CD4-positive, alpha-beta T cell treated with Interleukin-21 for 1 hour (primary cell): ENCODE results near the gene PTPN11.
"Not testable (repeated sequence)": the region's sequence is repeated elsewhere in the genome, so short reads cannot be mapped to it uniquely, and the experiment has no call there.

Experiments
- DNase-seq: peaks from one replicate; pipeline ENCODE4 v3.0.0-alpha.2; 2020

The PTPN11 gene

DNA sequence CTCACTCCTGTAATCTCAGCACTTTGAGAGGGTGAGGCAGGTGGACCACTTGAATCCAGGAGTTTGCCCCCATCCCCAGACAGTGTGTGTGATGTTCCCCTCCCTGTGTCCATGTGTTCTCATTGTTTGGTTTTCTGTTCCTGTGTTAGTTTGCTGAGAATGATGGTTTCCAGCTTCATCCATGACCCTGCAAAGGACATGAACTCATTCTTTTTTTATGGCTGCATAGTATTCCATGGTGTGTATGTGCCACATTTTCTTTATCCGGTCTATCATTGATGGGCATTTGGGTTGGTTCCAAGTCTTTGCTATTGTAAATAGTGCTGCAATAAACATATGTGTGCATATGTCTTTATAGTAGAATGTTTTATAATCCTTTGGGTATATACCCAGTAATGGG is 38.4 kb downstream of the PTPN11 start:
- not testable (repeated sequence) for DNase-seq

DNA sequence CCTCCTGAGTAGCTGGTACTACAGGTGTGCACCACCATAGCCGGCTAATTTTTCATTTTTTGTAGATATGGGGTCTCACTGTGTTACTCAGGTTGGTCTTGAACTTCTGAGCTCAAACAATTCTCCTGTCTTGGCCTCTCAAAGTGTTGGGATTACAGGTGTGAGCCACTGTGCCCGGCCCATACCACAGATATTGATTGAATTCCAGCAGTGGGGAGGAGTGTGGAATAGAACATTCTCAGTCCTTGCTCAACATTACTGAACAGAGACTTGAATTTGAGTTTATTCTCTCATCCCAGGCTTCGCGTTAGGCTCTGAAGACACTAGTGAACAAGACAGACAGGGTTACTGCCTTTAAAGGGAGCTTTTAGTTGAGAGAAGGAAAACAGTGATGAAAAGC is 39.6 kb downstream of the PTPN11 start:
- DNase-seq: no peak

DNA sequence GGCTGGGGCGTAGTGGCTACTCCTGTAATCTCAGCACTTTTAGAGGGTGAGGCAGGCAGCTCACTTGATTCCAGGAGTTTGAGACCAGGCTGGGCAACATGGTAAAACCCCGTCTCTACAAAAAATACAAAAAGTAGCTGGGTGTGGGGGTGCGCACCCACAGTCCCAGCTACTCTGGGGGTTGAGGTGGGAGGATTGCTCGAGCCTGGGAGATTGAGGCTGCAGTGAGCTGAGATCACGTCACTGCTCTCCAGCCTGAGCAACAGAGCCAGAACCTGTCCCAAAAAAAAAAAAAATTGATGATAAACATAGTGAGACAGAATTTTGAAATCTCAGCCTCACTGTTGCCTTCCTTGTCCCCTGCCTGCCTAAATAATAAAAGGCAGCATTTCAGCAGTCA is 40.0 kb downstream of the PTPN11 start:
- no peak for DNase-seq

- DNase-seq: no peak
These were observed 44.7 kb downstream of the PTPN11 start for GRCh38 chr12:112463478-112463877.

GRCh38 chr12:112464605-112465004 is 45.9 kb downstream of the PTPN11 start:
- no peak for DNase-seq

DNA sequence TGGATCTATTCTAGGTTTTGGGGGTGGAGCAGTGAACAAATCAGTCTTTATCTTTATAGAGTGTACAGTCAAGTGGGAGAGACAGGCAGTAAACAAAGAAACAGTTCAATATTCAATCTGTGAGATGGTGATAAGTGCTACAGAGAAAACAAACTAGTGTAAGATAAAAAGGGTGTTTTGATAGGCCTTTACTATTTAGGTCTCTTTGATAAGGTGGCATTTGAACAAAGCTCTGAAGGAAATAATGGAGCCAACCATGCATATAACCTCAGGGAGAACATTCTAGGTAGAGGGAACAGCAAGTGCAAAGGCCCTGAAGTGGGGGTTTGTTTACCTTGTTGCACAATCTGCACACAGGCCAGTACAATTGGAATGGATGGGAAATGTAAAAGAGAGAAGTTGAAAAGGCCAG is 47.3 kb downstream of the PTPN11 start:
- DNase-seq: no peak

- no peak for DNase-seq
These were observed 48.1 kb downstream of the PTPN11 start for GRCh38 chr12:112466835-112467234.

- no peak for DNase-seq
These were observed 49.3 kb downstream of the PTPN11 start for GRCh38 chr12:112468046-112468445.

DNA sequence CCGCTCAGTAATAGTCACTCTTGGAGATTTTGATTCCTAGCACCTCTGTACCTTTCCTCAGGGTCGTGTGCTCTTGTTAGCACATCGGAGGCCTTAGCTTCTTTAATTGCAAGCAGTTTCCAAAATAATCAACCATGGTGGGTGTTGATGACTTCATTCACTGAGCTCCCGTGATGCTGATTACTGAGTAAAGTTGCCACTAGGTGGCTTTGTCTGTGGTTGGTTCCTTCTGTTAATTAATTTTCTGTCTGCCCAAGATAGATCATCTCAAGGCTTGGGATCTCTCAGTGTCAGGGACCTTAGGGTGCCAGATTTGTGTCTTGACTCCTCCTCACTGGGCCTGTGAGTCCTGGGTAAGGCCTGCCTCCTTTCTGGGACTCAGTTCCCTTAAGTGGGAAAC is 54.3 kb downstream of the PTPN11 start:
- no peak for DNase-seq

DNA sequence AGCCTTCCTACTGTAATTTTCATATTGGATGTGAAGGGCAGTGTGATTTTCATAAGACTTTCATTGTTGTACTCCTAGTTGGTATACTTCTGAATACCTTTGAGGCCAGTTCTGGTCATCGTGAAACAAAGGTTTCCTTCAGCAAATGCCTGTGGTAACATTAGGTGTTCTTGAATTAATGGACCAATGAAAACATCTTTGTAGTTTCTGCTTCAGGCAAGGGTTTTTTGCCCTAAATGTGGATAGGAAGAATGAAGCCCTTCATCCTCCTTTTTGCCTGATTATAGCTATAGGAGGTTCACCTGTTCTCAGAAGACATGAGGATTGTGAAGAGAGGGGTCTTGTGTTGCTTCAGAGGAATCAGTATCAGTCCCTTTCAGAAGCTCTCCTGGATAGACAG is 60.7 kb downstream of the PTPN11 start:
- DNase-seq: no peak

- DNase-seq: no peak
These were observed 62.2 kb downstream of the PTPN11 start for GRCh38 chr12:112480931-112481330.

DNA sequence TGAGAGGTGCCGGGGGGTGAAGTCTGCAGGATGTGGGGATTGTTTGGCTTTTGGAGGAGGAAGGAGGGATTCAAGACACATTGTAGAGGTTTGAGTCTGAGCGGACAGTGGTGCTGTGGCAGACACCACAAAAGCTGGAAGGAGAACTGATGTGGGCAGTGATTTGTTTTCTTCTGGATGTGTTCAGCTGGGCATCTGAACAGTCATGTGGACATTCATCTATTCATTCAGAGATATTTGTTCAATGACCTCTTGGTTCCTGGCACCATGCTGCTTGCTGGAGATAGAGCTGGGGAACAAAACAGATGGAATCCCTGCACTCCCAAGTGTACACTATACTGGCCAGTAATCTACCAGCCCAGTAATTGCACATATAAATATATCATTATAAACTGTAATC is 64.0 kb downstream of the PTPN11 start:
- no peak for DNase-seq

GRCh38 chr12:112486361-112486760 is 67.6 kb downstream of the PTPN11 start:
- DNase-seq: no peak

GRCh38 chr12:112488257-112488876 is 69.6 kb downstream of the PTPN11 start:
- DNase-seq: no peak

DNA sequence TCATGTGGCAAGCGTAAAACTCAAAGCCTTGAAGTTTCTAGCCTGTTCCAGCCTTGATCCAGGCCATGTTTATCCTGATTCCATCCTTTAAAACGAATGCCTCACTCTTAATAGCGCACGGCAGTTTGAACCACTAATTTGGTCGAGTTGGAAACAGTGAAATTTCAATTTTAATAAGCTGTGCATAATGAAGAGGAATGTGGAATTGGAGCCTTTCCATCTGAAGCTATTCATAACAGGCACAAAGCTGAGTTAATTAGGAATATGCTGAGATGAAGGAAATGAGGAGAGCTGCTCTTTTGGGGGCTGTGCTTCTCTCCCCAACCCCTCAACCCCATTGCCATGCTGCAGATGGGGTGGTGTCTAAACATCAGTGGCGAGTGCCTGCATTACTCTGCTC is 70.7 kb downstream of the PTPN11 start:
- no peak for DNase-seq

GRCh38 chr12:112496496-112496895 is 77.7 kb downstream of the PTPN11 start:
- no peak for DNase-seq

DNA sequence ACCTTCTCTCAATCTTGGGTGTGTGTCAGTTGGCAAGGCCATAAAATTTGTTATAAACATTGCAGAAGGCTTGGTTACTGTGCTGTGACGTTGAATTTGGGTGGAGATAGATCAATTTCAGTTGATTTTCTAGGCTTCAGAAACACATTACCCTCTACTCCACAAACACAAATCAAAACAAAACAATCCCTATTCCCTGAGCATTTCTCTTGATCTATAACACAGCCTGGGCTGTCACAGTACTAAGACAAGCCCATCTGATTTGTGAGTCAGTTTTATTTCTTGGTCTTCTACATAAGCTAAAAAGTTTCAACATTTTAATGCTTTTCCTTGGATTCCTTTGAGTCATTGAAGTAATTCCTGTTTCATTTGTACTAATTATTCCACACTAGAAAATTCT is 79.8 kb downstream of the PTPN11 start:
- DNase-seq: no peak

- DNase-seq: no peak
These were observed 84.8 kb downstream of the PTPN11 start for GRCh38 chr12:112503512-112503911.

DNA sequence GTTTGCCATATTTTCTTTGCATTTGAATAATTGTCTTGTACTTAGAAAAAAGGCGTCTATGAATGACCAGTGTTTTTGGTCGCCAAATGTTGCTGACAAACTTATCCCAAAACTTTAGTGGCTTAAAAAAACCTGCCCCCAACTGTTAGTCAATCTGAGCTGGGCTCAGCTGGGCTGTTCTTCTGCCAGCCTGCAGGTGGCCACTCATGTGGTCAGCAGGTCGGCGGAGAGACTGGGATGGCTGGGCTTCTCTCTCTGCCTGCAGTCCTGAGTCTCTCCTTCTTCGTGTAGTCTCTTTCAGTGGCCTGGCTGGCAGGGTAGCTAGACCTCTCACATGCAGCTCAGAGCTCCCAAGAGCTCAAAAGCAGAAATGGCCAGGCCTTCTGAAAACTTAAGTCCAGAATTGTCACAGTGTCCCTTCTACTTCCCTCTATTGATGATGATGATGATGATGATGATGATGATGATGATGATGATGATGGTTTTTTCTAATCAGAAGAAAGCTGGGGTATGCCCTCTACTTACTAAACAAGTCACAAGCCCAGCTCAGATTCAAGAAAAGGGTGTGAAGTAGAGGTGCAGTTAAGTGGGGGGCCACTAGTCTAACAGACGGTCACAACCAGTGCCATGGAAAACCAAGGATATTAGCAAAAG is 87.9 kb downstream of the PTPN11 start:
- DNase-seq: no peak

GRCh38 chr12:112513471-112513870 is 94.7 kb downstream of the PTPN11 start:
- no peak for DNase-seq

DNA sequence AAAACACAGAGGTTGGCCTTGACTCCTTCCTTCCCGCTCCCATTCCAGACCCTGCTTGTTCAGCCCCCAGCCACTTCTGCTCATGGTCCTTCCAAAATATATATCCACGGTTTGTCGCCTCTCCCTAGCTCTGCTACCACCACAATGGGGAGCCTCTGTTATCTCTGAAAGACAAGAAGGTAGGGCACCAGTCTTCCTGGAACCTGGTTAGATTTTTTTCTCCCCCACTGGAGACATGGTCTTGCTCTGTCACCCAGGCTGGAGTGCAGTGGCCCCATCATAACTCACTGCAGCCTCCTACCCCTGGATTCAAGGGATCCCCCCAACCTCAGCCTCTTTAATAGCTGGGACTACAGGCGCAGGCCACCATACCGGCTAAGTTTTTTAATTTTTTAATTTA is 95.7 kb downstream of the PTPN11 start:
- DNase-seq: no peak

DNA sequence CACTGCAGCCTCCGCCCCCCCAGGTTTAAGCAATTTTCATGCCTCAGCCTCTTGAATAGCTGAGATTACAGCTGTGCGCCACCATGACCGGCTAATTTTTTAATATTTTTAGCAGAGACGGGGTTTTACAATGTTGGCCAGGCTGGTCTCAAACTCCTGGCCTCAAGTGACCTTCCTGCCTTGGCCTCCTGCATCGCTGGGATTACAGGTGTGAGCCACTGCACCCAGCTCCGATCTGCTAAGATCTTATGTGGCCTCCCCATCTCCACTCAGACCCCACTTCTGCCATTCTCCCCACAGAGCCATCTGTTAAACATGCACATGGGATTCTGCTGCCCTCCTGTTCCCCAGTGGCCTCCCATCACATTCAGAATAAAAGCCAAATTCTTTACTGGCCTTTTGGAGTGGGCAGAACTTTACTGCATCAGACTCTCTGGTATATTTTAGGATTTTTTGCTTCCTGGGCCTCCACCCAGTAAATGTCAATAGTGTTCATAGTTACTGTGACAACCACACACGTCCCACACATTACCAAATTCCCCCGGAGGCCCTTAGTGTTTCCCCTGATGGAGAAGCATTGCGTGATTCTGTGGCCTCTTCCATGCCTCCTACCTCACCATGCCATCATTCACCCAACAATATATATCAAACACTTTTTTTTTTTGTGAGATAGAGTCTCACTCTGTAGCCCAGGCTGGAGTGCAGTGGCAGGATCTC is 96.3 kb downstream of the PTPN11 start:
- no peak for DNase-seq

GRCh38 chr12:112515868-112516267 is 97.1 kb downstream of the PTPN11 start:
- DNase-seq: no peak

DNA sequence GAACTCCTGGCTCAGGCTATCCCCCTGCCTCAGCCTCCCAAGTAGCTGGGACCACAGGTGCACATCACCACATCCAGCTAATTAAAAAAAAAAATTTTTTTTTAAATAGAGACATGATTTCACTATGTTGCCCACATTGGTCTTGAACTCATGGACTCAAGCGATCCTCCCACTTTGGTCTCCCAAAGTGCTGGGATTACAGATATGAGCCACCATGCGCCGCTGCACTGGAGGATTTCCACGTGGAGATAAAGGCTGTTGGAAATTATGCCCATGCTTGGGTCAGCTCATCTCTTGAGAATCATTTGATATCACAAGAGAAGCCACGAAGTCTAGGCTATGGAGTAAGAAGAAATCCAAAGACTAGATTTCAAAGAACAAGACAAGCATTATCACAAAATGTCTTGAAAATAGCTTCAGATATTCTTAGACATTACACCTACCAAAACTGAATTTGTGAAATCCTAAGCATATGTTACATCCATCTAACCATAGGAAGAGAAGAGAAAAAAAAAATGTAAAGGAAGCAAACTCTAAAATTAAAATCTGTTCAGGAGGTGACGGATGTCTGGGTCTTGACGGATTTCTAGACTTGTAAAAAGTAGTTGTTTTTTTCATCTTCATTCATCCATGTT is 99.1 kb downstream of the PTPN11 start:
- no peak for DNase-seq
